Measurements from ENCODE around the gene PRR23C. TPM values are rescaled to one million over a fixed set of nuclear protein-coding genes. Genes with fewer than 3 reads are reported as not detected.

PRR23C gene
- total RNA-seq, 1 experiment from 2014 or later = not detected

DNA sequence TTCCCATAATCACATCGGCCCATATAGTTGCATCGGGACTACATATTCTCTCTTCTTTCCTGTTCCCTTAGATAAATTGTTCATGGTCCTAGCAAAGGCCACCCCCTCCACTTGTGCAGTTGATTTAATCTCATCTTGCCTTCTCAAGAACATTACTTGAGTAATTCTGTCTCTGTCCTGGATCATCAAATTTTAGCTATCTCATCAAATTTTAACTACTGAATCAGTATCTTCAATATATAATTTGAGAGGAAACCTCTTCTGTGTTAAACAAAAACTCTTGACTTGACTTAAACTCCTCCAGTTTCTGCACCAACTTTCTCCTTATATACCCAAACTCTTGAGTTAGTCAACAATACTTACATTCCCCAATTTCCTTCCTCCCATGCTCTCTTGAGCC lies 19.7 kb downstream of the PRR23C start:
- TF ChIP-seq SIN3A (IDR thresholded peaks at IDR 0.05; ENCODE audit: low read depth) = no peak
- no peak for TF ChIP-seq RAD21 (IDR thresholded peaks at IDR 0.05; ENCODE audit: low read depth)
- no peak for TF ChIP-seq FOSL1 (IDR thresholded peaks at IDR 0.05; ENCODE audit: low read depth)
- no peak for TF ChIP-seq JUND (IDR thresholded peaks at IDR 0.05)
- no peak for TF ChIP-seq POLR2A (IDR thresholded peaks at IDR 0.05; ENCODE audit: borderline replicate concordance, extremely low read depth, insufficient read depth, insufficient read length)
- TF ChIP-seq TCF7L2 (IDR thresholded peaks at IDR 0.05; ENCODE audit: borderline replicate concordance, extremely low read depth, insufficient read depth, insufficient read length) = no peak
- TF ChIP-seq, protein P1, sequence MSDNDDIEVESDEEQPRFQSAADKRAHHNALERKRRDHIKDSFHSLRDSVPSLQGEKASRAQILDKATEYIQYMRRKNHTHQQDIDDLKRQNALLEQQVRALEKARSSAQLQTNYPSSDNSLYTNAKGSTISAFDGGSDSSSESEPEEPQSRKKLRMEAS (IDR thresholded peaks at IDR 0.05) = no peak
- no peak for TF ChIP-seq CEBPB (IDR thresholded peaks at IDR 0.05; ENCODE audit: low read depth)
- no peak for TF ChIP-seq ZFX (IDR thresholded peaks at IDR 0.05)
- TF ChIP-seq, protein P2, sequence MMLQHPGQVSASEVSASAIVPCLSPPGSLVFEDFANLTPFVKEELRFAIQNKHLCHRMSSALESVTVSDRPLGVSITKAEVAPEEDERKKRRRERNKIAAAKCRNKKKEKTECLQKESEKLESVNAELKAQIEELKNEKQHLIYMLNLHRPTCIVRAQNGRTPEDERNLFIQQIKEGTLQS (IDR thresholded peaks at IDR 0.05) = no peak
- TF ChIP-seq, protein P3, sequence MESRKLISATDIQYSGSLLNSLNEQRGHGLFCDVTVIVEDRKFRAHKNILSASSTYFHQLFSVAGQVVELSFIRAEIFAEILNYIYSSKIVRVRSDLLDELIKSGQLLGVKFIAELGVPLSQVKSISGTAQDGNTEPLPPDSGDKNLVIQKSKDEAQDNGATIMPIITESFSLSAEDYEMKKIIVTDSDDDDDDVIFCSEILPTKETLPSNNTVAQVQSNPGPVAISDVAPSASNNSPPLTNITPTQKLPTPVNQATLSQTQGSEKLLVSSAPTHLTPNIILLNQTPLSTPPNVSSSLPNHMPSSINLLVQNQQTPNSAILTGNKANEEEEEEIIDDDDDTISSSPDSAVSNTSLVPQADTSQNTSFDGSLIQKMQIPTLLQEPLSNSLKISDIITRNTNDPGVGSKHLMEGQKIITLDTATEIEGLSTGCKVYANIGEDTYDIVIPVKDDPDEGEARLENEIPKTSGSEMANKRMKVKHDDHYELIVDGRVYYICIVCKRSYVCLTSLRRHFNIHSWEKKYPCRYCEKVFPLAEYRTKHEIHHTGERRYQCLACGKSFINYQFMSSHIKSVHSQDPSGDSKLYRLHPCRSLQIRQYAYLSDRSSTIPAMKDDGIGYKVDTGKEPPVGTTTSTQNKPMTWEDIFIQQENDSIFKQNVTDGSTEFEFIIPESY (IDR thresholded peaks at IDR 0.05; ENCODE audit: extremely low read depth, insufficient replicate concordance, low read length) = no peak
- no peak for TF ChIP-seq SRF (IDR thresholded peaks at IDR 0.05; ENCODE audit: low read depth)
- no peak for TF ChIP-seq EZH2phosphoT487 (IDR thresholded peaks at IDR 0.05; ENCODE audit: borderline replicate concordance)
- no peak for TF ChIP-seq ELF1 (IDR thresholded peaks at IDR 0.05; ENCODE audit: borderline replicate concordance, low read depth)
- no peak for TF ChIP-seq CBX3 (IDR thresholded peaks at IDR 0.05; ENCODE audit: low read depth)
- TF ChIP-seq EGR1 (IDR thresholded peaks at IDR 0.05; ENCODE audit: low read depth) = no peak
- no peak for TF ChIP-seq YY1 (IDR thresholded peaks at IDR 0.05; ENCODE audit: extremely low read depth, insufficient replicate concordance, low read depth, low read length)
- TF ChIP-seq, protein P4, sequence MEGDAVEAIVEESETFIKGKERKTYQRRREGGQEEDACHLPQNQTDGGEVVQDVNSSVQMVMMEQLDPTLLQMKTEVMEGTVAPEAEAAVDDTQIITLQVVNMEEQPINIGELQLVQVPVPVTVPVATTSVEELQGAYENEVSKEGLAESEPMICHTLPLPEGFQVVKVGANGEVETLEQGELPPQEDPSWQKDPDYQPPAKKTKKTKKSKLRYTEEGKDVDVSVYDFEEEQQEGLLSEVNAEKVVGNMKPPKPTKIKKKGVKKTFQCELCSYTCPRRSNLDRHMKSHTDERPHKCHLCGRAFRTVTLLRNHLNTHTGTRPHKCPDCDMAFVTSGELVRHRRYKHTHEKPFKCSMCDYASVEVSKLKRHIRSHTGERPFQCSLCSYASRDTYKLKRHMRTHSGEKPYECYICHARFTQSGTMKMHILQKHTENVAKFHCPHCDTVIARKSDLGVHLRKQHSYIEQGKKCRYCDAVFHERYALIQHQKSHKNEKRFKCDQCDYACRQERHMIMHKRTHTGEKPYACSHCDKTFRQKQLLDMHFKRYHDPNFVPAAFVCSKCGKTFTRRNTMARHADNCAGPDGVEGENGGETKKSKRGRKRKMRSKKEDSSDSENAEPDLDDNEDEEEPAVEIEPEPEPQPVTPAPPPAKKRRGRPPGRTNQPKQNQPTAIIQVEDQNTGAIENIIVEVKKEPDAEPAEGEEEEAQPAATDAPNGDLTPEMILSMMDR (IDR thresholded peaks at IDR 0.05 in 2 of 3, conservative IDR thresholded peaks at IDR 0.05 in 1 of 3; ENCODE audit: borderline replicate concordance in 1 of 3, insufficient read depth in 1 of 3, low read depth in 2 of 3, low read length in 2 of 3) = no peak
- no peak for TF ChIP-seq SP1 (IDR thresholded peaks at IDR 0.05; ENCODE audit: low read depth)
- H3K36me3 ChIP-seq (ENCODE audit: control insufficient read depth in 1 of 2, insufficient read depth in 2 of 2, low read length in 2 of 2) = no peaks in the 10 kb centered on the region
- intact Hi-C loops (cut with micrococcal nuclease) = no loop called here
- H3K9me3 ChIP-seq (ENCODE audit: control insufficient read depth in 1 of 2, insufficient read depth in 1 of 2, low read depth in 1 of 2, low read length in 2 of 2) = no peaks in the 10 kb centered on the region; a peak in 1 of 4 replicates
- ATAC-seq (no peak), DNase-seq (ENCODE audit: low read depth, low spot score) (no peak)
- no peaks in the 10 kb centered on the region for H3K27me3 ChIP-seq (ENCODE audit: insufficient read depth, low read length)
- H3K4me3 ChIP-seq (replicated peaks in 1 of 2; ENCODE audit: low read depth in 1 of 2, low read length in 2 of 2) = no peak overlapping the region
- no peak overlapping the region for H3K4me2 ChIP-seq (ENCODE audit: low read length)
- H2AFZ ChIP-seq (ENCODE audit: low read depth, low read length, poor library complexity, severe bottlenecking) = no peak overlapping the region
- BruUV-seq (replicated peaks) = no TSS peak
- H3K9ac ChIP-seq (ENCODE audit: low read length) = no peak overlapping the region
- ChIA-PET POLR2A (no interaction called here), CTCF (no interaction called here), RAD21 (ENCODE audit: low non-redundant PET in 1 of 2, low total read pairs in 2 of 2, uncharacterized antibody in 2 of 2, unreplicated experiment in 2 of 2) (no interaction called here)
- no peaks in the 10 kb centered on the region for H3K9me2 ChIP-seq (ENCODE audit: insufficient read depth)
- H3K27ac ChIP-seq (ENCODE audit: low read depth, low read length) = no peak overlapping the region
- no peaks in the 10 kb centered on the region for H4K20me1 ChIP-seq (ENCODE audit: insufficient read depth)
- no peaks in the 10 kb centered on the region for H3K4me1 ChIP-seq (ENCODE audit: control insufficient read depth in 1 of 2, insufficient read depth in 2 of 2, low read length in 2 of 2)
- H3K79me2 ChIP-seq (ENCODE audit: insufficient read depth, low read length) = no peaks in the 10 kb centered on the region

Data from HCT116 (cell line).